ENCODE measurements around the gene MC5R.
"Not testable (repeated sequence)": the region's sequence is repeated elsewhere in the genome, so short reads cannot be mapped to it uniquely, and the experiment has no call there.

MC5R gene

DNA sequence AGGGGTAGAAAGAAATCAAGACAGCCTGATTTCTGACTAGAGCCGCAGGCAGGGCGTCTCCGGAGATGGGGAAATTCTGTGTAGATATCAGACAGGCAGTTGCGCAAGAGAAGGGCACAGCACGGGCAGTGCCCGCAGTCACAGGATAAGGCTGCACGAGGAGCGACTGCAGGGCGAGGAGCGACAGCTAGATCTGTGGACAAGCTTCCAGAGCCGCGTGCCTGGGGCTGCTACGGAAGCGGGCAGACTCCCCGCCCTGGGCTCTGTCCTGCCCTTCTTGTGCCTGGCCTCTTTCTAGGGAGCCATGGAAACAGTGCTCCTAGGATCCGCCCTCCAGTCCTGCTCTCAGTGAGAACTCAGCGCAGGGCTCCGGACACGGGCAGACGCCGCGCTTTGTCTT, 12.6 kb downstream of the MC5R start:
- no peaks in the 10 kb centered on the region for H3K4me1 ChIP-seq (ENCODE audit: control insufficient read depth, insufficient read depth, low read length, unreplicated experiment)
- no peak overlapping the region for H3K27ac ChIP-seq (ENCODE audit: low read depth, low read length)
- no peak overlapping the region for H3K4me3 ChIP-seq (ENCODE audit: low read depth, low read length)
- H3K27me3 ChIP-seq (ENCODE audit: insufficient read depth, low read length), result peaks cover 18% of the 10 kb centered on the region
- no peak overlapping the region for H2AFZ ChIP-seq (ENCODE audit: low read length, unreplicated experiment)
- no peaks in the 10 kb centered on the region for H3K79me2 ChIP-seq (ENCODE audit: control insufficient read depth, insufficient read depth, low read length, unreplicated experiment)
- no peaks in the 10 kb centered on the region for H3K36me3 ChIP-seq (ENCODE audit: insufficient read depth, low read length)

DNA sequence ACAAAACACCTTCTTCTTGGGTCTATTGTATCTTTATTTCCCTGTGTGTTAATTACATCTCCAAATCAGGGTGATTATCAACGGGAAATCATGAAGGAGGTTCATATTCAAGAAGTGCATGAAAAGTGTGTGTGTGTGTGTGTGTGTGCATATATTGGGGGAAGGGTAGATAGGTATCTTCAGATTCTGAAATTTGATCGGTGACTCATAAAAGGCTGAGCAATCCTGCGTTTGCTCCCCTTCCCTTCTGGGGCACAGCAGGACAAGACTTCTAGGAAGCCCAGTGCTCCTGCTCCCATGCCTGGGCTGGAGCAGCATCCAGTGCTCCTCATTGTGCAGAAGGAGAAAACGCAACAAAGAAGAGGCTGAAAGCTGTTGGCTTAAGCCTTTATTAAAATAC, 25.8 kb downstream of the MC5R start:
- no peak overlapping the region for H3K27ac ChIP-seq (ENCODE audit: low read depth, low read length)
- no peaks in the 10 kb centered on the region for H3K4me1 ChIP-seq (ENCODE audit: control insufficient read depth, insufficient read depth, low read length, unreplicated experiment)
- no peaks in the 10 kb centered on the region for H3K79me2 ChIP-seq (ENCODE audit: control insufficient read depth, insufficient read depth, low read length, unreplicated experiment)
- H2AFZ ChIP-seq (ENCODE audit: low read length, unreplicated experiment), result no peak overlapping the region
- H3K4me3 ChIP-seq (ENCODE audit: low read depth, low read length), result no peak overlapping the region
- no peaks in the 10 kb centered on the region for H3K36me3 ChIP-seq (ENCODE audit: insufficient read depth, low read length)
- no peaks in the 10 kb centered on the region for H3K27me3 ChIP-seq (ENCODE audit: insufficient read depth, low read length)

DNA sequence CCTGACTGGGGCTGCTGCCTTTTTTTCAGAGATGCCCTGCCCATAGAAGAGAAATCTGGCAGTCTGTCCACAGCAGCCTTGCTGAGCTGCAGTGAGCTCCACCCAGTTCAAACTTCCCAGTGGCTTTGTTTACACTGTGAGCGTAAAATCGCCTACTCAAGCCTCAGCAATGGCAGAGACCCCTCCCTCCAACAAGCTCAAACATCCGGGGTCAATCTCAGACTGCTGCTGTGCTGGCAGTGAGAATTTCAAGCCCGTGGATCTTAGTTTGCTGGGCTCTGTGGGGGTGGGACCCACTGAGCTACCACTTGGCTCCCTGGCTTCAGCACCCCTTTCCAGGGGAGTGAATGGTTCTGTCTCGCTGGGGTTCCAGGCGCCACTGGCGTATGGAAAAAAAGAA, 38.9 kb downstream of the MC5R start:
- H3K4me1 ChIP-seq (ENCODE audit: control insufficient read depth, insufficient read depth, low read length, unreplicated experiment); H3K27ac ChIP-seq (ENCODE audit: low read depth, low read length); H3K4me3 ChIP-seq (ENCODE audit: low read depth, low read length); H2AFZ ChIP-seq (ENCODE audit: low read length, unreplicated experiment); H3K36me3 ChIP-seq (ENCODE audit: insufficient read depth, low read length); H3K79me2 ChIP-seq (ENCODE audit: control insufficient read depth, insufficient read depth, low read length, unreplicated experiment): not testable (repeated sequence)
- peaks cover 14% of the 10 kb centered on the region for H3K27me3 ChIP-seq (ENCODE audit: insufficient read depth, low read length)

DNA sequence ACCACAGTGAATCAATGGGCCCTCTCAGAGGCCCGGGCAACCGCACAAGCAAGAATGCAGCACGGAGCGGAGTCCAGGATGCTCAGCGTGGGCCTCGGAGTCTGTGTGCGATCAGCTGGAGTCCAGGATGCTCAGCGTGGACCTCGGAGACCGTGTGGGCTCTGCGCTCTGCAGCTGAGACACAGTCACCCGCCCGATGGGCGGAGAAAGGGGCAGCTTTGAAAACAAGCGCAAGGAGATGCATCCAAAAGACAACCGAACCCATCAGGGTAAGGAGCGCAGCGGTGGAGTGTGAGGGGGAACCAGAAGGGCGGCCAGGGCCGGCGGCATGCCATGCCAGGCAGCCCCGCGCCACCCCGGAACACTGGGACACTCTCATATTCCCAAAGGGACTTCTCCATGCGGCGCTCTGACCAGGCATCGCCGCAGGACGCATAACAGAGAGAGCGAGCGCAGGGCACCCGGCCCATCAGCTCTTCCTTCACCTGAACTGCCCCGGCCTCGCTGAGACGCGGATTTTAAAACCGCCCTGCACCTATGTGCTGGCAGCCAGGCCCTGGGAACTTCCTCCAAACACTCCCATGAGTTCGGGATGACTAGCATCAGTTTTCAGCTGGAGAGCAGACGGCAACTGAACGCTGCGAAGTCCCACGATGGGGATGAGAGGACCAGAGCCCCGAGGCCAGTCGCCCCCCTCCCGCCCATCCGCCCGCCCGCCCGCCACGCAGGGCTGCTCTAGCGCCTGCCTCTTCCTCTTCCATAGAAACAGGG, 44.7 kb downstream of the MC5R start:
- no peak overlapping the region for H2AFZ ChIP-seq (ENCODE audit: low read length, unreplicated experiment)

DNA sequence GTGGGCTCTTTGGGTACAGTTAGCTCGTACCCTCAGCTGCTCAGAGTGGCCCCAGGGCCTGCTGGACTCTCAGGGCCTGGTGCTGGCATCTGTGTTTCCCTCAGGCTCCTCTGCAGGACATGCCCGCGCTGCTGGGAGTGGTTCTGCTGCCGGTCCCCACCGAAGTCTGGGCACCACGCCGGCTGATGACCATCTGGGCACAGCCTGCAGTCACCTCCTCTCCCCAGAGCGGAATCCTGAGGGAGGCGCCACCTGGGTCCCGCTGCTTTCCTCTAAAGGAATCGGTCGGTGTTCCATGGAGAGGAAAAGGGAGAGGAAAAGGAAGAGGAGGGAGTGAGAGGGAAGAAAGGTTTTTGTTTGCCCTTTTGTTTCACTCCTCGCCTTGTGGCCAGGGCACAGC, 47.8 kb downstream of the MC5R start:
- Histone ChIP-seq H2AFZ (ENCODE audit: low read length, unreplicated experiment) (no peak overlapping the region), H3K27ac (ENCODE audit: low read depth, low read length) (no peak overlapping the region), H3K79me2 (ENCODE audit: control insufficient read depth, insufficient read depth, low read length, unreplicated experiment) (no peaks in the 10 kb centered on the region), H3K4me1 (ENCODE audit: control insufficient read depth, insufficient read depth, low read length, unreplicated experiment) (no peaks in the 10 kb centered on the region), H3K4me3 (ENCODE audit: low read depth, low read length) (no peak overlapping the region), H3K36me3 (ENCODE audit: insufficient read depth, low read length) (no peaks in the 10 kb centered on the region), H3K27me3 (ENCODE audit: insufficient read depth, low read length) (peaks cover 81% of the 10 kb centered on the region)

More for the DNA sequence above, 44.7 kb downstream of the MC5R start:
- Histone ChIP-seq H3K36me3 (ENCODE audit: insufficient read depth, low read length) (no peaks in the 10 kb centered on the region), H3K4me3 (ENCODE audit: low read depth, low read length) (no peak overlapping the region), H3K27me3 (ENCODE audit: insufficient read depth, low read length) (peaks cover 70% of the 10 kb centered on the region), H3K79me2 (ENCODE audit: control insufficient read depth, insufficient read depth, low read length, unreplicated experiment) (no peaks in the 10 kb centered on the region), H3K4me1 (ENCODE audit: control insufficient read depth, insufficient read depth, low read length, unreplicated experiment) (no peaks in the 10 kb centered on the region), H3K27ac (ENCODE audit: low read depth, low read length) (no peak overlapping the region)

DNA sequence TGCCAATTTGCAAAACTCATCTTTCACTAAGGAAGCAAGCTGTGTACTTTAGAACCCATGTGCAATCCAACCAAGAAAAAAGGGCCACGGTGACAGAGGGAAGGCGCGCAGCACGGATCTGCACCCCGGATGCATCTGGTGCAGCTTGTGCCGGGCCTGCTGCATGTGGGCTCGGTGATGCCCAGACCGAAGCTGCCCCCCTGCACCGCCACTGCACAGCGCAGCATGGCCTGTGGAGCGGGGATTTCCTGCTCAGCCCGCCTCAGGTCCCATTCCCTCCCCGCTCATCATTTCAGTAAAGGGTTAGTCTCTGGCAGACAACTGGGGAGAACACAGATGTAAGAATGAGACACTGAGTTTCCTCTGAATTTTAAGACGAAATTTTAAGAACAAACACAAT, 48.4 kb downstream of the MC5R start:
- Histone ChIP-seq H3K4me3 (ENCODE audit: low read depth, low read length) (no peak overlapping the region), H3K79me2 (ENCODE audit: control insufficient read depth, insufficient read depth, low read length, unreplicated experiment) (no peaks in the 10 kb centered on the region), H3K27ac (ENCODE audit: low read depth, low read length) (no peak overlapping the region), H3K4me1 (ENCODE audit: control insufficient read depth, insufficient read depth, low read length, unreplicated experiment) (no peaks in the 10 kb centered on the region), H3K36me3 (ENCODE audit: insufficient read depth, low read length) (no peaks in the 10 kb centered on the region), H2AFZ (ENCODE audit: low read length, unreplicated experiment) (no peak overlapping the region), H3K27me3 (ENCODE audit: insufficient read depth, low read length) (peaks cover 80% of the 10 kb centered on the region)

DNA sequence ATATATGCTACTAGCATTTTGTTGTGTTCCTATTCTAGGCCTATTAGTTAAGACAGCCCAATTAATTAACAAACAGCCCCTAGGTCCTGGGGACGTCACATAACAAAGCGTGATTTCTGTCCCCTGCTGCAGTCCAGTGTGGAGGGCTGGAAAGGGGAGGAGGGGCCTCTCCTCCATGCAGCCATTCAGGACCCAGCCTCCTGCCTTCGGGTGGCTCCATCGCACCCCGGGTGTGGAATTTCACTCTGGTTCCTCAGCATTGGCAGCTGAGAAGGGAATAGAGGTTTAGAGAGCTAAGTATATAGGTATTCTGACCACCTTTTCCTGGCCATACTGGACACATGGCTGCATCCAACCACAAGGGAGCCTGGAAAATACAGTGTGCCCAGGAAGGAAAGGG, 49.0 kb downstream of the MC5R start:
- Histone ChIP-seq H3K4me3 (ENCODE audit: low read depth, low read length) (no peak overlapping the region), H3K27me3 (ENCODE audit: insufficient read depth, low read length) (peaks cover 79% of the 10 kb centered on the region), H3K27ac (ENCODE audit: low read depth, low read length) (no peak overlapping the region), H3K4me1 (ENCODE audit: control insufficient read depth, insufficient read depth, low read length, unreplicated experiment) (no peaks in the 10 kb centered on the region), H2AFZ (ENCODE audit: low read length, unreplicated experiment) (no peak overlapping the region), H3K36me3 (ENCODE audit: insufficient read depth, low read length) (no peaks in the 10 kb centered on the region), H3K79me2 (ENCODE audit: control insufficient read depth, insufficient read depth, low read length, unreplicated experiment) (no peaks in the 10 kb centered on the region)

DNA sequence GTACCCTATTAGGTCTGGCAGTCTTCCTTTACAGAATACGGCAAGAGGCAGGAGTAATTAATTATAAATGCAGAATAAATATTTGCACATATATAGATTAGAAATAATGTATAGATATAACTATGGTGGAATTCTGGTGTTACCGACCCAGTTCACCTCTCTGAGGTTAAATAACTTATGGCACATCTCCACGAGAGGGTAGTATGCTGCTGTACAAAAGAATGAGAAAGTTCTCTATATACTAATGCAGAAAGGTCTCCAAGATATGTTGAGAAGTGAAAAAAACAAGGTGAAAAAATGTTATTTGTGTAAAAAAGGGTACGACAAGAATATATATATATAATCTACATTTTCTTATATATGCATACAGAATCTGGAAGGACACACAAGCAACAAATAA, 50.6 kb downstream of the MC5R start:
- Histone ChIP-seq H3K27ac (ENCODE audit: low read depth, low read length) (no peak overlapping the region), H3K79me2 (ENCODE audit: control insufficient read depth, insufficient read depth, low read length, unreplicated experiment) (no peaks in the 10 kb centered on the region), H3K4me3 (ENCODE audit: low read depth, low read length) (no peak overlapping the region), H3K36me3 (ENCODE audit: insufficient read depth, low read length) (no peaks in the 10 kb centered on the region), H3K27me3 (ENCODE audit: insufficient read depth, low read length) (peaks cover 66% of the 10 kb centered on the region), H3K4me1 (ENCODE audit: control insufficient read depth, insufficient read depth, low read length, unreplicated experiment) (no peaks in the 10 kb centered on the region), H2AFZ (ENCODE audit: low read length, unreplicated experiment) (no peak overlapping the region)

All from ACC112 (cell line).